Gastrocnemius medialis (tissue), 4 donors: Measurements from ENCODE around the gene ZNF608.

ENCODE experiments used
- CTCF ChIP-seq, 5 experiments: fragments of 450-650 bp in 3 of 5; fragments of 200-600 bp in 2 of 5; sonication (generic) in 2 of 5; IDR thresholded peaks in 4 of 5; conservative IDR thresholded peaks in 1 of 5; 1 replicate in 4 of 5; 2 replicates in 1 of 5; pipeline ENCODE4 v1.5.1; 2016 to 2019; ENCODE audit warnings: antibody characterized with exemption in 5 of 5, mild to moderate bottlenecking in 3 of 5, moderate library complexity in 3 of 5
- POLR2A ChIP-seq, 2 donors: fragments of 450-650 bp; IDR thresholded peaks; one replicate each; pipeline ENCODE4 v1.6.1; 2017; ENCODE audit warnings: antibody characterized with exemption in 2 of 2, mild to moderate bottlenecking in 2 of 2, moderate library complexity in 2 of 2

DNA sequence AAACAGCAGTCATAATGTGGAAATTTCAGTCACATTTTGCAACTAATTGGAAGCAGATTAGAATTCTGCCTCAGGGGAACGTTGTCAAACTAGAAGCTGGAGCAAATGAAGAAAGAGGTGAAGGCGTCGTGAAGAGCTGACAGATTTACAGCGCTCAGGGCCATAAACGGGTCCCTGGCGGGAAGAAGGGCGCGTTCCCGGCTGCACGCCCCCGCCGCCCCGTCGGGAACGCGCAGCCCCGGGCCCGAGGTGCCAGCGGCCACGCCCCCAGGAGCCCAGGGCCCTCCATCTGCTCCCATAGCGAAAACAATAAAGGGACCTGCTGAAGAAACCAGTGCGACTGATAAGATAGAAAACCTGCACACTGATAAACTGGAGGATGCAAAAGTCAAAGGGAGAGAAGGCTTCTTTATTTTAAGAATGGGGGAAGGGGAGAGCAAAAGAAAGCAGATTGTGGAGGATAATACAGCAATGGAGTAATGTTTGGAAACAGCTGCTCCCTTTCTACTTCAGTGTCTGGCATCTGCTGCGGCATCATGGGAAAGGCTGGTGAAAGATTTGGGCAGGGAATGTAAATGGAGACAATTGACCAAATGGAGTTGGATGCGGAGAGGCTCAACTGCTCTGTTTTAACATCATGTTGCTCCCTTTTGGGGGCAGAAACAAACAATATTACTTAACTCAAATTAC, 11.1 kb downstream of the ZNF608 start:
- TF ChIP-seq CTCF (IDR thresholded peaks at IDR 0.05 in 4 of 5, conservative IDR thresholded peaks at IDR 0.05 in 1 of 5), result no peak
- TF ChIP-seq POLR2A (IDR thresholded peaks at IDR 0.05), result no peak
